ENCODE data around the gene FNDC8. TPM values are rescaled to one million over a fixed set of nuclear protein-coding genes. Genes with fewer than 3 reads are reported as not detected.
"Not testable (repeated sequence)": the region's sequence is repeated elsewhere in the genome, so short reads cannot be mapped to it uniquely, and the experiment has no call there.

FNDC8 gene
- total RNA-seq, 2 donors from 2014 or later: not detected

DNA sequence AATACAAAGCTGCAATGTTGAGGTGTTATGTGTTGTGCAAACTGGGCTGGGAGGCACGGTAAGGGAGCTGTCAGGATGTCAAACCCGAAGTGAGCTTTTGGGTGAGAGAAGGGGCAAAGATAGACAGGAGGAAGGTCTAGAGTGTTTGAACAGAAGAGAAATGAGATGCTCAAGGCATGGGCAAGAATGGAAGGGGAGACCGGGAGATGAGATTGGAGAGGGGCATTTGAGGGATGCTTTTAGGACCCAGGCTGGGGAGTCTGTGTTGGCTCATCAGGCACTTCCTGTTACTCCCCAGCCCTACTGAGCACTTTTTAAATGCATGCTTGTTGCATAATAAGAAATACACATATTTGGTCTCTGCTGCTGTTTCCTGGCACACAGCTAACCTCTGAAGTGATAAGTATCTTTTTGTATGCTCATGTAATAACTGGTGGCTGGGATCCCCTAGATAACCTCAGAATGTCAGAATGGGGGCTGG lies 39.9 kb downstream of the FNDC8 start:
- DNase-seq (ENCODE audit: low spot score): peak; percentile 5
- intact Hi-C loops (cut with DNase I): loop anchor here in 1 of 2 donors (10.0 kb wide), 1 partner anchor 383 kb away; no protein-coding TSS in a partner anchor

DNA sequence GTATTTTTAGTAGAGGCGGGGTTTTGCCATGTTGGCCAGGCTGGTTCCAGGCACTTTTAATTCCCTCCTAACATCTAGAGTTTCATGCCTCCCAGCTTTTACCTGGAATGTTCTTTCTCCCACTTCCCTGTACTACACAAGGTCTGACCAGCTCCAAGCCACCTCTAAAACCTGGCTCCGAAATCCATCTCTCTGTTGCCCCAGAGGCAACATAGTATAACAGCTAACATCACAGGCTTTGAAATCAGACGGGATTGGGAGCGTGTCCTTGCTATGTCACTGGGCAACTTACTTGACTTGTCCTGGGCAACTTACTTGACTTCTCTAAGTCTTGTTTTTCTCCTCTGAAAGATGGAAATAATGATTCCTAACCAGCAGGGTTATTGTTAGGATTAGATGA lies 41.3 kb downstream of the FNDC8 start:
- intact Hi-C loops (cut with DNase I): loop anchor here in 1 of 2 donors (10.0 kb wide), 1 partner anchor 382 kb away; no protein-coding TSS in a partner anchor
- DNase-seq (ENCODE audit: low spot score): peak; percentile 25

DNA sequence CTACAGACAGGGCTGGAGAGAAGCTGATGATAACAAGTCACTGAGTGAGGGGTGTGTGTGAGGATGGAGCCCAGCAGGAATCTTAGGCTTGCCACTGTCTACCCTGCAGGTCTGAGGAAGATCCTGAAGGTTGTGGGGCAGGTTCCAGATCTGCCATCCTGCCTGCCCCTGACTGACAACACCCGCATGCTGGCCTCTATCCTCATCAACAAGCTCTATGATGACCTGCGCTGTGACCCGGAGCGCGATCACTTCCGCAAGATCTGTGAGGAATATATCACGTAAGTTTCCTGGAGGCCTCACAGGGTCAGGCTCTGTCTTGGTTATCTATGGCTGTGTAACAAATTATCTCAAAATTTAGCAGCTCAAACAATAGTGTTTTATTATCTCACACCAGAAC lies 42.5 kb downstream of the FNDC8 start:
- no peak for DNase-seq (ENCODE audit: low spot score)
- intact Hi-C loops (cut with DNase I): loop anchor here in 1 of 2 donors (10.0 kb wide), 1 partner anchor 381 kb away; no protein-coding TSS in a partner anchor

DNA sequence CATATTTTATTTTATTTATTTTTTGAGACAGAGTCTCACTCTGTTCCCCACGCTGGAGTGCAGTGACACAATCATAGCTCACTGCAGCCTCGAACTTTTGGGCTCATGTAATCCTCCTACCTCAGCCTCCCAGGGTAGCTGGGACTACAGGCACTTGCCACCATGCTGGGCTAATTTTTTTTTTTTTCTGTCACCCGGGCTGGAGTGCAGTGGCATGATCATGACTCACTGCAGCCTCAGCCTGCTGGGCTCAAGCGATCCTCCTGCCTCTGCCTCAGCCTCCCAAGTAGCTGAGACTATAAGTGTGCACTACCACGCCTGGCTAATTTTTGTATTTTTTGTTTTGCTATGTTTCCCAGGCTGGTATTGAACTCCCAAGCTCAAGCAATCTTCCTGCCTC lies 43.3 kb downstream of the FNDC8 start:
- DNase-seq (ENCODE audit: low spot score): peak; percentile 8
- intact Hi-C loops (cut with DNase I): loop anchor here in 1 of 2 donors (10.0 kb wide), 1 partner anchor 380 kb away; no protein-coding TSS in a partner anchor

DNA sequence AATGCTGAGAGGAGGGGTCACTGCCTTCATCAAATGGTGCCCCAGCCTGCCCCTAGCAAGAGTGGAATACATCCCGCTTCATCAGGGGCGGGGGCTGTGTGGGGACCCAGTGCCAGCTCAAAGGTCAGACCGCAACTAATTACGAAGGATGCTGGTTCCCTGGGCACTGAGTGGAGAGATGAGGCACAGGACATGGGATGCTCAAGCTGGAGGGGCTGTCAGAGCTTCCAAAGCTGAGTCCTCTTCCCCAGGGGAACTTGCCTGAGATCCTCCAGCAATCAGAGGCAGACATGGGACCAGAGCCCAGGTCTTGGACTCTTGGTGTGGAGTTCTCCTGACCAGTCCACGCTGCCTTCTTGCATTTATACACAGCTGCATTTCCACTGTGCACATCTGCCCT lies 45.1 kb downstream of the FNDC8 start:
- DNase-seq (ENCODE audit: low spot score): no peak
- intact Hi-C loops (cut with DNase I): loop anchor here in 1 of 2 donors (10.0 kb wide), 1 partner anchor 378 kb away; no protein-coding TSS in a partner anchor

DNA sequence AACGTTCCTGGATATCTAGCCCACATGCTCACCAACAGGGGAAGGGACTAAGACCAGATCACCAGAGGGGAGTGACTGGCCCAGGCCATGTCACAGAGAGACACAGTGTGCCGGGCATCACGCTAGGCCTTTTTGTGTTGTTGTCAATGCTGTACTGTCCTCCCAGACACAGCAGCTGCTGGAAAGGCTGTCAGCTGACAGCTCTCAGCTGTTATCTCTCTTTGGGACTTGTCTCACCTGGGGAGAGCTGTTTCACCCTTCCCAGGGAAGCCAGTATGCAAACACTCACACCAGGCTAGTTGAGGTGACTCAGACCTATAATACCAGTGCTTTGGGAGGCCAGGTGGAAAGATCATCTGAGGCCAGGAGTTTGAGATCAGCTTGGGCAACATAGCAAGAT lies 45.6 kb downstream of the FNDC8 start:
- intact Hi-C loops (cut with DNase I): loop anchor here in 1 of 2 donors (10.0 kb wide), 1 partner anchor 378 kb away; no protein-coding TSS in a partner anchor
- no peak for DNase-seq (ENCODE audit: low spot score)

DNA sequence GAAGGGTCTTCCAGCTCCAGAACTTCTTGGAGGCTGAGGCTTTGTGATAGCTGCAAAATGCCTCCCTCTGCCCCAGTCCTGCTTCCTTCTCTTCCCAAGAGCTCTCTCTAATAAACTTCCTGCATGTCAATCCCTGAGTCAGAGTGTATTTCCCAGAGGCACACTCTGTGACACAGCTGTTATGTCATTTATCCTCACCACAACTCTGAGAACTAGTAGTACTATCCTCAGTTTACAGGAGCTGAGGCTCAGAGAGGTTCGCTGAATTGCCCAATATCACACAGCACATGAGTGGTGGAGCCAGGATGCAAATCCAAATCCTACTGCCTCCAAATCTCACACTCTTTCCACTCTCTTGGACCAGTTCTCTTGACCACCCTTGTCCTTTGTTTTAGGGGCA lies 46.3 kb downstream of the FNDC8 start:
- DNase-seq (ENCODE audit: low spot score): no peak
- intact Hi-C loops (cut with DNase I): loop anchor here in 1 of 2 donors (10.0 kb wide), 1 partner anchor 377 kb away; no protein-coding TSS in a partner anchor

DNA sequence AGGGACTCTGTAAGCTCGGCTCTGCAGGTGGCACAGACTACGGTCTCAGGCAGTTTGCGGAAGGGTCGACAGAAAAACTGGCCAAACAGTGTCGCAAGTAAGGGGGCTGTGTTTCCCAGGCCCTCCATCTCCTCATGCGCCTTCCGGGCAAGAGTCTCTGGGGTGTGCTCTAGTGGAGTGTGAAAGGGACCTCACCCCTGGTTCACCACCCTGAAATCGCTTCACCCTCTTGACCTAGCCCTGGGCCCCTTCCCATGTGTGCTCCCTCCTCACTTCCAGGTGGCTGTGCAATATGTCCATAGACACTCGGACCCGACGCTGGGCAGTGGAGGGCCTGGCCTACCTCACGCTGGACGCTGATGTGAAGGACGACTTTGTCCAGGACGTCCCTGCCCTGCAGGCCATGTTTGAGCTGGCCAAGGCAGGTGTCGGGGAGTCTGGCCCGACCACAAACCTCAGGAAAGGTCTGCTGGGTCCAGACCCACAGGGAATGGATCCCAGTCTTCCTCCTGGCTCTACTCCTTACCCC lies 48.5 kb downstream of the FNDC8 start:
- intact Hi-C loops (cut with DNase I): loop anchor here (10.0 kb wide), 2 partner anchors 365 to 375 kb away; partner anchors contain the start of gene SLFN12L (in 1 of the 2)
- DNase-seq (ENCODE audit: low spot score): no peak

DNA sequence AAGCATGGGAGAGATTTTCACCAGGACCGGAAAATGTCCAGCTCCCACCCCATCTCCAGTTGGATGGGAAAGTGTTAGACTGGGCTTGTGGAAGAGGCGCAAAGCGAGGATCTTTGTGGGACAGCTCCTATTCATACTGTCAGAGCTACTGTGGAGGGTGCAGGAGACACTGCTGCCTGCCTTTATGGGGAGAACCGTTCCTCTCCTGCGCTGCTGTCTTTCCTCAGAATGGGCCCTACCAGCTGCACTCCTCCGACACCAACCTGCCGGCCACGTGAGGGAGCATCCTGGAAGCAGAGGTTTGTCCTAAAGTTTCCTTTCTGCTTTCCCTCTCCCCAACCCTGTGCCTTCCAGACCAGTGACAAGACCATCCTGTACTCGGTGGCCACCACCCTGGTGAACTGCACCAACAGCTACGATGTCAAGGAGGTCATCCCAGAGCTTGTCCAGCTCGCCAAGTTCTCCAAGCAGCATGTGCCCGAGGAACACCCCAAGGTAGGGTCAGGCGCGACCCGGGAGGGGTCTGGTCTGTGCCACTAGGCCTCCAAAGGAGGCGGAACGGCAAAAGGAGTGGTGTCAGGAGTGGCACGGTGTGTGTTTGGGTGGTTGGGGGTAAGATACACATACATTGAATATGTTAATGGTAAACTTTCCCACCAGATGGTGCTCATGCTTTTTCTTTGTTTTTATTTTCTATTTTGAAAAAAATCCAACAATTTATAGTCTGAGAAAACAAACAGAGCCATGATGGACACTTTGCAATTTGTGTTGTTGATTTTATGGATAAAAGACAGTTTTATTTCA lies 49.8 kb downstream of the FNDC8 start:
- intact Hi-C loops (cut with DNase I): loop anchor here in 1 of 2 donors (10.0 kb wide), 1 partner anchor 364 kb away; the partner anchor contains the start of gene SLFN12L
- no peak for DNase-seq (ENCODE audit: low spot score)

DNA sequence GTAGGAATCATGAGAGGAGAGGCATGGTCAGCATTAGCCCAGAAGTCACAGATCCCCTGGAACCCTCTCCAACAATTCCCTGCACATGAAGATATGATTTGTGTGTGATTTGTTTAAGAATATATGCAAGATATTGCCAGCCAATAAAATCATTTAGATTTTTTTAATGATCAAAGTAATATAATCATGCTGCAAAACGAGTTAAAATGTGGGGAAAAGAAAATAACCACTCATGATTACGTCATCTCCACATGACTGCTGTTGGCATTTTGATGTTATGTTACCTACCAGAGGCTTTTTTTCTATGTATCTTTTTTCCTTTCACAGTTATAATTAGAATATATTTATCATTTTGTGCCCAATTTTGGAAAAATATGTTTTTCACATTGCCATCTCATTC lies 50.4 kb downstream of the FNDC8 start:
- intact Hi-C loops (cut with DNase I): loop anchor here in 1 of 2 donors (10.0 kb wide), 1 partner anchor 363 kb away; the partner anchor contains the start of gene SLFN12L
- DNase-seq (ENCODE audit: low spot score): no peak

DNA sequence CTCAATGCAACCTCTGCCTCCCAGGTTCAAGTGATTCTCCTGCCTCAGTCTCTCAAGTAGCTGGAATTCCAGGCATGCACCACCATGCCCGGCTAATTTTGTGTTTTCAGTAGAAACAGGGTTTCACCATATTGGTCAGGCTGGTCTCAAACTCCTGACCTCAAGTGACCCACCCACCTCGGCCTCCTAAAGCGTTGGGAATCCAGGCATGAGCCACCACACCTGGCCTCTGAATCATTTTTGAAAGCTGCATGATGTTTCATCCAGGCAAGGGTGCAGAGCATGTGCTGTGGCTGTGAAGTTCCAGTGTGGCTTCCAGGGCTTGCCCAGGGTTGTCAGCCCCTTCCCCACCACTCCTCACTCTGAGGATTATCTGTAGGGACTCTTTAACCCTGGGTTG lies 50.9 kb downstream of the FNDC8 start:
- DNase-seq (ENCODE audit: low spot score): not testable (repeated sequence)
- intact Hi-C loops (cut with DNase I): loop anchor here in 1 of 2 donors (10.0 kb wide), 1 partner anchor 362 kb away; the partner anchor contains the start of gene SLFN12L

DNA sequence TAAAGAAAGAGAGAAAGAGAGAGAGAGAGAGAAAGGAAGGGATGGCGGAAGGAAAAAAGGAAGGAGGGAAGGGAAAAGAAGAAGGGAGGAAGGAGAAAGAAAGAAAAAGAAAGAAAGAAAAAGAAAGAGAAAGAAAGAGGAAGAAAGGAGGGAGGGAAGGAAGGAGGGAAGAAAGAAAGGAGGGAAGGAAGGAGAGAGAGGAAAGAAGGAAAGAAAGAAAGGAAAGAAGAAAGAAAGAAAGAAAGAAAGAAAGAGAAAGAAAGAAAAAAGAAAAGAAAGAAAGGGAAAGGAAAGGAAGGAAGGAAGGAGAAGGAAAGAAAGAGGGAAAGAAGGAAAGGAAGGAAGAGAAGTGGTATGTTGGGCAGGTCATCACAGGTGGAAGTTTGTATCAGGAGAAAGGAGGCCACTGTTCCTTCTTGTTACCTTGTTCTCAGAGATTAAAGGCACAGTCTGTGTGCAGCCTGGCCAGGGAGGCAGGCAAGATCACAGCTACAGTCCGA lies 53.5 kb downstream of the FNDC8 start:
- DNase-seq (ENCODE audit: low spot score): no peak
- intact Hi-C loops (cut with DNase I): loop anchor here in 1 of 2 donors (10.0 kb wide), 1 partner anchor 360 kb away; the partner anchor contains the start of gene SLFN12L

DNA sequence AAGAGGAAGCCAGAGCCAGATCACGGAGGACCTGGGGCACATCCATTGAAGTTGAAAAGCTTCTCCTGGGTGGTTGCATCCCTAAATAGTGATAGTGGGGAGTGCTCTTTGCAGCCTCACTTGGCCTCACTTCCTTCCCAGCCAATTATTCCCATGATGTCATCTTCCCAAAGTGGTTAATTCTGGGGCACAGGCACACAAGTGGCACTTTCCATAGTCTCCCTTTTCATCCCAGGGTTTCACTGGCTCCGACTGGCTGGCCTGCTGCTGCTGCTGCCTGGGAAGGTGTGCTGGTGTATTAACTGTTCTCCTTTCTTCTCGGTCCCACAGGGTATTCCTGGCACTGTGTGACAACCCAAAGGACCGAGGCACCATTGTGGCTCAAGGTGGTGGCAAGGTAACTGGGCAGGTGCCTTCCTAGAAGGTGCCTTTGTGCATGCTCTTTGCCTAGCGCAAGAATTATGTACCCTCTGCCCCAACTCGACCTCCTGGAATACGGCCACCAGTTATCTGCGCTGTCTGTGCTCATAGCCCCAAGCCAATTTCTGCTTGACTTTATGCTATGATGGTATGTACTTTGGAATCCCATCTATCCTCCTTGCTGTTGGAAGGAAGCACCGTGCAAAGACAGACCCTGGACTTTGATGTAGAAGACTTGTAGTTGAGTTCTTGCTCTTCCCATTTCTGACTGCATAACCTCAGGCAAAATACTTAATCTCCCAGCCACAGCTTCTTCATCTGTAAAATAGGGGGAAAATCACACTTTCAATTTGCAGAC lies 54.4 kb downstream of the FNDC8 start:
- DNase-seq (ENCODE audit: low spot score): no peak
- intact Hi-C loops (cut with DNase I): loop anchor here in 1 of 2 donors (10.0 kb wide), 1 partner anchor 359 kb away; the partner anchor contains the start of gene SLFN12L

DNA sequence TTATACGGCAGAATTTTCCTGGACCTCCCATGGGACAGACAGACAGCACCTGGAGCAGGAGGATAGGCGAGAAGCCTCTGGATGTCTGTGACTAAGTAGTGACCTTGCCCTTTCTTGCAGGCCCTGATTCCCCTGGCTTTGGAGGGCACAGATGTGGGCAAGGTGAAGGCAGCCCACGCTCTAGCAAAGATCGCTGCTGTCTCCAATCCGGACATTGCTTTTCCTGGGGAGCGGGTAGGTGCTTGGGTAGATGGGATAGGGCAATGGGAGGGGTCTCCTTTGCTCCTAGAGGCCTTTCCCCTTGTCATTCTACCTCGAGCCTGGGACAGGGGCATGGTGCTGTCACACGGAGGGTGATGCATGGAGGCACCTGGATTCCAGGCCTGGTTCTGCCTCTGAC lies 55.5 kb downstream of the FNDC8 start:
- intact Hi-C loops (cut with DNase I): loop anchor here in 1 of 2 donors (10.0 kb wide), 1 partner anchor 358 kb away; the partner anchor contains the start of gene SLFN12L
- DNase-seq (ENCODE audit: low spot score): no peak

DNA sequence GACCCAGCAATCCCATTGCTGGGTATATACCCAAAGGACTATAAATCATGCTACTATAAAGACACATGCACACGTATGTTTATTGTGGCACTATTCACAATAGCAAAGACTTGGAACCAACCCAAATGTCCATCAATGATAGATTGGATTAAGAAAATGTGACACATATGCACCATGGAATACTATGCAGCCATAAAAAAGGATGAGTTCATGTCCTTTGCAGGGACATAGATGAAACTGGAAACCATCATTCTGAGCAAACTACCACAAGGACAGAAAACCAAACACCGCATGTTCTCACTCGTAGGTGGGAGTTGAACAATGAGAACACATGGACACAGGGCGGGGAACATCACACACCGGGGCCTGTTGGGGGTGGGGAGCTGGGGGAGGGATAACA lies 58.0 kb downstream of the FNDC8 start:
- DNase-seq (ENCODE audit: low spot score): not testable (repeated sequence)
- intact Hi-C loops (cut with DNase I): loop anchor here in 1 of 2 donors (10.0 kb wide), 1 partner anchor 355 kb away; the partner anchor contains the start of gene SLFN12L

Data from posterior vena cava (tissue), 2 donors.